ENCODE measurements around the gene MS4A2.
A peak's percentile ranks its signal among the peaks of the same experiment; 100 is the strongest.
"Not testable (repeated sequence)": the region's sequence is repeated elsewhere in the genome, so short reads cannot be mapped to it uniquely, and the experiment has no call there.

The MS4A2 gene

GRCh38 chr11:60065801-60066200, 22.7 kb upstream of the MS4A2 start:
- H3K4me3 ChIP-seq (ENCODE audit: low read depth, low read length), result no peak overlapping the region
- no peak overlapping the region for H2BK120ac ChIP-seq (ENCODE audit: insufficient read depth, low read length, poor library complexity)
- H3K36me3 ChIP-seq (ENCODE audit: control insufficient read depth in 1 of 2, insufficient read depth in 2 of 2, low read length in 2 of 2), result no peaks in the 10 kb centered on the region
- no peak overlapping the region for H2BK12ac ChIP-seq (ENCODE audit: low read length)
- H3K79me2 ChIP-seq (ENCODE audit: control insufficient read depth, insufficient read depth, low read length, poor library complexity), result no peaks in the 10 kb centered on the region
- peak; percentile 78 to 90 for DNase-seq
- no peaks in the 10 kb centered on the region for H3K27me3 ChIP-seq (ENCODE audit: insufficient read depth, low read length)
- H4K12ac ChIP-seq (ENCODE audit: low read depth, low read length), result no peak overlapping the region
- no CpG with 5 or more reads among the region's 1 CpG for WGBS (ENCODE audit: extremely low coverage, insufficient coverage, insufficient read length)
- H2BK5ac ChIP-seq (ENCODE audit: low read depth, low read length, poor library complexity), result no peak overlapping the region
- H3K18ac ChIP-seq (ENCODE audit: low read length), result no peak overlapping the region
- H3K4ac ChIP-seq (ENCODE audit: low read depth, low read length), result no peak overlapping the region
- no peaks in the 10 kb centered on the region for H3K9me3 ChIP-seq (ENCODE audit: insufficient read depth, low read depth, low read length)
- no peak overlapping the region for H4K91ac ChIP-seq (ENCODE audit: low read depth, low read length)
- no peak overlapping the region for H2AFZ ChIP-seq (ENCODE audit: insufficient read depth, low read length, poor library complexity)
- H3K79me1 ChIP-seq (ENCODE audit: low read length), result no peaks in the 10 kb centered on the region
- no peak overlapping the region for H3K27ac ChIP-seq (ENCODE audit: low read depth, low read length)
- no peak overlapping the region for H2AK5ac ChIP-seq (ENCODE audit: low read length)
- no peak overlapping the region for H3K14ac ChIP-seq (ENCODE audit: low read length)
- H4K8ac ChIP-seq (ENCODE audit: low read depth, low read length), result no peak overlapping the region
- H3K4me1 ChIP-seq (ENCODE audit: control insufficient read depth in 1 of 2, insufficient read depth in 2 of 2, low read length in 2 of 2), result no peaks in the 10 kb centered on the region
- H3K9ac ChIP-seq (ENCODE audit: low read length), result no peak overlapping the region
- no peak overlapping the region for H3K23ac ChIP-seq (ENCODE audit: low read length)
- H3K4me2 ChIP-seq (ENCODE audit: low read length), result no peak overlapping the region

- no peak overlapping the region for H3K4me3 ChIP-seq (ENCODE audit: low read depth, low read length)
- H3K4me2 ChIP-seq (ENCODE audit: low read length), result no peak overlapping the region
- DNase-seq, result peak; percentile 68 to 89
- no peak overlapping the region for H3K4ac ChIP-seq (ENCODE audit: low read depth, low read length)
- no peaks in the 10 kb centered on the region for H3K79me1 ChIP-seq (ENCODE audit: low read length)
- no peak overlapping the region for H3K14ac ChIP-seq (ENCODE audit: low read length)
- H2BK12ac ChIP-seq (ENCODE audit: low read length), result no peak overlapping the region
- no peak overlapping the region for H2AFZ ChIP-seq (ENCODE audit: insufficient read depth, low read length, poor library complexity)
- H2AK5ac ChIP-seq (ENCODE audit: low read length), result no peak overlapping the region
- H2BK120ac ChIP-seq (ENCODE audit: insufficient read depth, low read length, poor library complexity), result no peak overlapping the region
- no peak overlapping the region for H4K12ac ChIP-seq (ENCODE audit: low read depth, low read length)
- no peaks in the 10 kb centered on the region for H3K79me2 ChIP-seq (ENCODE audit: control insufficient read depth, insufficient read depth, low read length, poor library complexity)
- no peak overlapping the region for H3K27ac ChIP-seq (ENCODE audit: low read depth, low read length)
- no peak overlapping the region for H2BK5ac ChIP-seq (ENCODE audit: low read depth, low read length, poor library complexity)
- peaks cover 0 to 2% of the 10 kb centered on the region in 2 experiments for H3K36me3 ChIP-seq (ENCODE audit: control insufficient read depth in 1 of 2, insufficient read depth in 2 of 2, low read length in 2 of 2)
- no peaks in the 10 kb centered on the region for H3K4me1 ChIP-seq (ENCODE audit: control insufficient read depth in 1 of 2, insufficient read depth in 2 of 2, low read length in 2 of 2)
- no CpG with 5 or more reads among the region's 2 CpGs for WGBS (ENCODE audit: extremely low coverage, insufficient coverage, insufficient read length)
- no peaks in the 10 kb centered on the region for H3K27me3 ChIP-seq (ENCODE audit: insufficient read depth, low read length)
- H4K8ac ChIP-seq (ENCODE audit: low read depth, low read length), result no peak overlapping the region
- no peak overlapping the region for H3K18ac ChIP-seq (ENCODE audit: low read length)
- no peak overlapping the region for H3K9ac ChIP-seq (ENCODE audit: low read length)
- no peak overlapping the region for H4K91ac ChIP-seq (ENCODE audit: low read depth, low read length)
- H3K23ac ChIP-seq (ENCODE audit: low read length), result no peak overlapping the region
- H3K9me3 ChIP-seq (ENCODE audit: insufficient read depth, low read depth, low read length), result no peaks in the 10 kb centered on the region
Observed at GRCh38 chr11:60069450-60069849, 19.0 kb upstream of the MS4A2 start.

- not testable (repeated sequence) for H3K27me3 ChIP-seq (ENCODE audit: insufficient read depth, low read length); H3K9ac ChIP-seq (ENCODE audit: low read length); H3K27ac ChIP-seq (ENCODE audit: low read depth, low read length); H3K18ac ChIP-seq (ENCODE audit: low read length); H3K4me1 ChIP-seq (ENCODE audit: control insufficient read depth in 1 of 2, insufficient read depth in 2 of 2, low read length in 2 of 2); H3K79me1 ChIP-seq (ENCODE audit: low read length); H3K4ac ChIP-seq (ENCODE audit: low read depth, low read length); H2BK12ac ChIP-seq (ENCODE audit: low read length); H3K9me3 ChIP-seq (ENCODE audit: insufficient read depth, low read depth, low read length); H4K12ac ChIP-seq (ENCODE audit: low read depth, low read length); H3K79me2 ChIP-seq (ENCODE audit: control insufficient read depth, insufficient read depth, low read length, poor library complexity); H4K8ac ChIP-seq (ENCODE audit: low read depth, low read length); H2AFZ ChIP-seq (ENCODE audit: insufficient read depth, low read length, poor library complexity); H3K23ac ChIP-seq (ENCODE audit: low read length); H2AK5ac ChIP-seq (ENCODE audit: low read length); H3K4me2 ChIP-seq (ENCODE audit: low read length); H3K36me3 ChIP-seq (ENCODE audit: control insufficient read depth in 1 of 2, insufficient read depth in 2 of 2, low read length in 2 of 2); H3K14ac ChIP-seq (ENCODE audit: low read length); DNase-seq; H2BK120ac ChIP-seq (ENCODE audit: insufficient read depth, low read length, poor library complexity); H2BK5ac ChIP-seq (ENCODE audit: low read depth, low read length, poor library complexity); H3K4me3 ChIP-seq (ENCODE audit: low read depth, low read length); H4K91ac ChIP-seq (ENCODE audit: low read depth, low read length)
- WGBS (ENCODE audit: extremely low coverage, insufficient coverage, insufficient read length), result no CpG with 5 or more reads among the region's 6 CpGs
Observed at GRCh38 chr11:60071644-60072043, 16.8 kb upstream of the MS4A2 start.

GRCh38 chr11:60077216-60077817, 11.1 kb upstream of the MS4A2 start:
- no peak overlapping the region for H3K27ac ChIP-seq (ENCODE audit: low read depth, low read length)
- H4K91ac ChIP-seq (ENCODE audit: low read depth, low read length), result no peak overlapping the region
- no peak overlapping the region for H3K9ac ChIP-seq (ENCODE audit: low read length)
- peaks cover 0 to 2% of the 10 kb centered on the region in 2 experiments for H3K36me3 ChIP-seq (ENCODE audit: control insufficient read depth in 1 of 2, insufficient read depth in 2 of 2, low read length in 2 of 2)
- no peaks in the 10 kb centered on the region for H3K27me3 ChIP-seq (ENCODE audit: insufficient read depth, low read length)
- H3K4me2 ChIP-seq (ENCODE audit: low read length), result no peak overlapping the region
- no peak overlapping the region for H2BK5ac ChIP-seq (ENCODE audit: low read depth, low read length, poor library complexity)
- no CpG with 5 or more reads among the region's 15 CpGs for WGBS (ENCODE audit: extremely low coverage, insufficient coverage, insufficient read length)
- H2AFZ ChIP-seq (ENCODE audit: insufficient read depth, low read length, poor library complexity), result no peak overlapping the region
- no peaks in the 10 kb centered on the region for H3K79me2 ChIP-seq (ENCODE audit: control insufficient read depth, insufficient read depth, low read length, poor library complexity)
- no peak overlapping the region for H3K14ac ChIP-seq (ENCODE audit: low read length)
- H3K4me3 ChIP-seq (ENCODE audit: low read depth, low read length), result no peak overlapping the region
- H2BK120ac ChIP-seq (ENCODE audit: insufficient read depth, low read length, poor library complexity), result no peak overlapping the region
- DNase-seq, result no peak
- no peaks in the 10 kb centered on the region for H3K4me1 ChIP-seq (ENCODE audit: control insufficient read depth in 1 of 2, insufficient read depth in 2 of 2, low read length in 2 of 2)
- no peak overlapping the region for H3K23ac ChIP-seq (ENCODE audit: low read length)
- H4K8ac ChIP-seq (ENCODE audit: low read depth, low read length), result no peak overlapping the region
- no peak overlapping the region for H3K18ac ChIP-seq (ENCODE audit: low read length)
- H2BK12ac ChIP-seq (ENCODE audit: low read length), result no peak overlapping the region
- no peak overlapping the region for H2AK5ac ChIP-seq (ENCODE audit: low read length)
- no peaks in the 10 kb centered on the region for H3K9me3 ChIP-seq (ENCODE audit: insufficient read depth, low read depth, low read length)
- H3K4ac ChIP-seq (ENCODE audit: low read depth, low read length), result no peak overlapping the region
- no peak overlapping the region for H4K12ac ChIP-seq (ENCODE audit: low read depth, low read length)
- no peaks in the 10 kb centered on the region for H3K79me1 ChIP-seq (ENCODE audit: low read length)

Measured in trophoblast cell (in vitro differentiated cells and primary cell).